ENCODE results near the gene ZFP62. TPM values are rescaled to one million over a fixed set of nuclear protein-coding genes. Genes with fewer than 3 reads are reported as not detected.

The ZFP62 gene
- polyA plus RNA-seq, 1 experiment = 18.0 TPM

- Histone ChIP-seq H3K27me3 (ENCODE audit: control insufficient read depth, insufficient read depth, low read length) (no peaks in the 10 kb centered on the region), H3K4me3 (ENCODE audit: low read depth, low read length) (no peak overlapping the region), H3K27ac (ENCODE audit: low read depth, low read length) (no peak overlapping the region), H3K9me3 (ENCODE audit: control insufficient read depth, insufficient read depth, low read length) (peaks cover 14% of the 10 kb centered on the region)
- no peak for TF ChIP-seq CTCF (IDR thresholded peaks at IDR 0.05; ENCODE audit: low read depth, low read length)
- POLR2A ChIA-PET = interaction anchor here (1.3 kb wide), 1 partner anchor 15 kb away, joined by 3 read pairs; no protein-coding TSS in a partner anchor
- CTCF ChIA-PET = interaction anchor here (0.5 to 1.9 kb wide), 3 partner anchors 14 to 382 kb away, joined by 3 to 8 read pairs (median 4); no protein-coding TSS in a partner anchor
- no peak for DNase-seq (ENCODE audit: low read depth, low spot score)
These were observed 35.1 kb downstream of the ZFP62 start for GRCh38 chr5:180825768-180826525.

GRCh38 chr5:180824630-180825476 lies 36.2 kb downstream of the ZFP62 start:
- Histone ChIP-seq H3K9me3 (ENCODE audit: control insufficient read depth, insufficient read depth, low read length) (peaks cover 8% of the 10 kb centered on the region), H3K4me3 (ENCODE audit: low read depth, low read length) (no peak overlapping the region), H3K27ac (ENCODE audit: low read depth, low read length) (no peak overlapping the region), H3K27me3 (ENCODE audit: control insufficient read depth, insufficient read depth, low read length) (no peaks in the 10 kb centered on the region)
- ChIA-PET POLR2A (interaction anchor here (1.3 kb wide), 1 partner anchor 14 kb away, joined by 3 read pairs; no protein-coding TSS in a partner anchor), CTCF (interaction anchor here (0.5 to 1.6 kb wide), 3 partner anchors 43 to 383 kb away, joined by 3 to 8 read pairs (median 3); no protein-coding TSS in a partner anchor)
- no peak for TF ChIP-seq CTCF (IDR thresholded peaks at IDR 0.05; ENCODE audit: low read depth, low read length)
- DNase-seq (ENCODE audit: low read depth, low spot score) = no peak

- Histone ChIP-seq H3K9me3 (ENCODE audit: control insufficient read depth, insufficient read depth, low read length) (peaks cover under 1% of the 10 kb centered on the region; the same call in 1 of the 2 replicates), H3K4me3 (ENCODE audit: low read depth, low read length) (no peak overlapping the region), H3K27me3 (ENCODE audit: control insufficient read depth, insufficient read depth, low read length) (no peaks in the 10 kb centered on the region), H3K27ac (ENCODE audit: low read depth, low read length) (no peak overlapping the region)
- no peak for DNase-seq (ENCODE audit: low read depth, low spot score)
- ChIA-PET CTCF (interaction anchor here (1.4 to 1.6 kb wide), 2 partner anchors 44 to 45 kb away, joined by 3 read pairs; no protein-coding TSS in a partner anchor), POLR2A (no interaction called here)
- no peak for TF ChIP-seq CTCF (IDR thresholded peaks at IDR 0.05; ENCODE audit: low read depth, low read length)
These were observed 37.0 kb downstream of the ZFP62 start for GRCh38 chr5:180823940-180824629.

- Histone ChIP-seq H3K9me3 (ENCODE audit: control insufficient read depth, insufficient read depth, low read length) (no peaks in the 10 kb centered on the region), H3K4me3 (ENCODE audit: low read depth, low read length) (no peak overlapping the region), H3K27me3 (ENCODE audit: control insufficient read depth, insufficient read depth, low read length) (no peaks in the 10 kb centered on the region), H3K27ac (ENCODE audit: low read depth, low read length) (no peak overlapping the region)
- TF ChIP-seq CTCF (IDR thresholded peaks at IDR 0.05; ENCODE audit: low read depth, low read length) = no peak
- ChIA-PET CTCF (interaction anchor here (0.6 kb wide), 1 partner anchor 1538 kb away, joined by 3 read pairs; no protein-coding TSS in a partner anchor), POLR2A (no interaction called here)
- no peak for DNase-seq (ENCODE audit: low read depth, low spot score)
These were observed 37.7 kb downstream of the ZFP62 start for GRCh38 chr5:180823346-180823745.
